Stimulated activated CD4-positive, alpha-beta T cell treated with anti-CD3 and anti-CD28 coated beads, TNF-alpha, amount 100 ng/mL, for 24 hours (primary cell): ENCODE results near the gene PZP.
A peak's percentile ranks its signal among the peaks of the same experiment; 100 is the strongest.
"Not testable (repeated sequence)": the region's sequence is repeated elsewhere in the genome, so short reads cannot be mapped to it uniquely, and the experiment has no call there.

Source experiments
- DNase-seq, 3 experiments: peaks; one replicate each; pipeline ENCODE4 v3.0.0-alpha.2; 2020; ENCODE audit warnings: low read depth in 3 of 3

PZP gene

DNA sequence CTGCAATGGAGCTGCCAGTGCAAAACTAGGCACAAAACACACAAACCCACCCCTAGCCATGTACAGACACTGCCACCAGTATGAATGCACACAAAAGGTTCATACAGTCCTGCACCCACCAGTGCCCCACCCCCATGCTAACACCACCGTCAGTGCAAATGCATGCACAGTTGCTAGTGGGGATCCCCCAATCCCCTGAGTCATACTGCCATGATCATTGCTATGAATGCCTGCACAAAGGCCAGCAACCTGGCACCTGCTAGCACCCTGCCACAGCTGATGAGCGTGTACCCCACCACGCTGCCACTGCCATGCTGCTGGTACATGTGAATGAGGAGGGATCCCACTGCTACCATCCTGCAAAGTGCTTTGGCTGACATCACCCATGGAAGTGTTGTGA, 23.9 kb downstream of the PZP start:
- DNase-seq: no peak

DNA sequence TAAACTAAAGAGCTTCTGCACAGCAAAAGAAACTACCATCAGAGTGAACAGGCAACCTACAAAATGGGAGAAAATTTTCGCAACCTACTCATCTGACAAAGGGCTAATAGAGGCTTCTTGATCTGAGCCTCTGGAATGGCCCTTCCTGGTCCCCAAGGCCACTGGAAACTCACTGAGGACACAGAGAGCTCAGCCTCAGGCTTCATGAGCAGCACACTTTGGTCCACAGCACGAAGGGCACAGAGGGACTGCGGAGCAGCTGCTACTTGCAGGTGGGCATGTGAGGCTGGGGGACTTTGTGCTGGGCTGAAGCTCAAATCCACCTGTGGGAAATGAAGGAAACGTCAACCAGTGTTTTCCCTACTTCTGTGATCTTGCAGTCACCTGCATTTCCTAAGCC, 27.4 kb downstream of the PZP start:
- no peak for DNase-seq

DNA sequence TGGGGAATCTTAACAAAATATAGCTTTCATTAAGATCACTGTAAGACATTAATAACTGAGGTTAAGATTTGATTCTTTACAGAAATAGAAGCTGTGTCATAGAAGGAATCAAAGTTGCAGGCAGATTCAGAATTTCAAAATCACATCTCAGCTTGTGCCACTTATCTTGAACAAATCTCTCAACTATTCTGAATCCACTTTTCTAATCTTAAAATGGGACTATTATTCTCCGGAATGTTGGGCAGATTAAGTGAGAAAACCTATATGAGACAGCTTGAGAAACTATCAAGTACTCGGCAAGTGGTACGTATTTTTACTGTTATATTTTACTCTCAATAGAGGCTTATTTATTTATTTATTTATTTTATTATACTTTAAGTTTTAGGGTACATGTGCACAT, 28.4 kb downstream of the PZP start:
- no peak for DNase-seq

- DNase-seq: no peak
Measured at GRCh38 chr12:9169979-9170634, 38.1 kb downstream of the PZP start.

- DNase-seq: not testable (repeated sequence)
Measured at GRCh38 chr12:9167345-9167744, 40.9 kb downstream of the PZP start.

GRCh38 chr12:9163392-9163791, 44.8 kb downstream of the PZP start:
- DNase-seq: no peak

DNA sequence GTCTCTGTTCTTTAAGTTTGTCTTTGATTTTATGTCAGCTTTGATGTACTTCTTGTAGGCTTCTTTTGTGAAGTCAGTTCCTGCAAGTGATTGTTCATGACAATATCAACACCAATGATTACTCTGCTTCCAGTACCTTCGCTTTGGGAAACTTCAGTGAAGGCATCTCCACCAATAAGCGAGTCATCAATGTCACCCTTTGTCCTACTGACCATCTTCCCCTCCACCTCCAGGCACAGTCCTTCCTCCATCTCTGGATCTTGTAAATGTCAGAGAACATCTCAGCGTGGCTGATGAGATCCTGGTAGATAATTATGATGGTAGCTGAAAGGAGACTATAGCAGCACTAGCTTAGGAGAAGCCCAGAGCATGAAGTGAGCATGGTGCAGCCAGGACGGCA, 52.1 kb downstream of the PZP start:
- DNase-seq: no peak

GRCh38 chr12:9149372-9149771, 58.8 kb downstream of the PZP start:
- no peak for DNase-seq

DNA sequence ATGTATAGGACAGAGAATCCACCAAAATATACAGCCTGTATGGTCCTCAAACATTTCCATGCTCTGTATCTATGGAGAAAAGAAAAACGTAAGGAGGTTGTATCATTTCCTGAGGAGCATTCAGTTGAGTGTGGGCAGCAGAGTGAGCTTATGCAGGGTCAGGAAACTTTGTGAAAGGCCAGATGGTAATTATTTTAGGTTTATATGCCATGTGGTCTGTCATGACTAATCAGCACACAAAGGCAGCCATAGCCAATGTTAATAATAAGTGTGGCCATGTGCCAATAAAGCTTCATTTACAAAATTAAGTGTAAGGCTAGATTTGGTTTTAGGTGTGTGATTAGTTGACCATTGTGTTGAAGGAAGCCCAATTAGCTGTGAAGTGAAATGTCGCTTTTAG, 59.3 kb downstream of the PZP start:
- DNase-seq: no peak

GRCh38 chr12:9147461-9147860, 60.7 kb downstream of the PZP start:
- DNase-seq: no peak

DNA sequence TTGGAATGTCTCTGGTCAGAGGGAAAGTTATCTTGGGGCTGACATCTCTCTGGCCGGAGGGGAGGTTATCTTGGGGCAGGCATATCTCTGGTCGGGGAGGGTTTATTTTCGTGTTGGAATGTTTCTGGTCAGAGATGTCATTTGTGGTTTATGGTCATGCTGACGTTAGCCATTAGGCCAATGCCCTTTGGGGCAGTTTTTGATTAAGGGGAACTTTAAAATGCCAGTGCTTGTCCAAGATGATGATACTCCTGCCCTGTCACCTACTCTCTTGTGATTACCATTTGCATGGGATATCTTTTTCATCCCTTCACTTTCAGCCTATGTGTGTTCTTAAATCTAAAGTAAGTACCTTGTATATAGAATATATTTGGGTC, 63.5 kb downstream of the PZP start:
- DNase-seq: no peak

DNA sequence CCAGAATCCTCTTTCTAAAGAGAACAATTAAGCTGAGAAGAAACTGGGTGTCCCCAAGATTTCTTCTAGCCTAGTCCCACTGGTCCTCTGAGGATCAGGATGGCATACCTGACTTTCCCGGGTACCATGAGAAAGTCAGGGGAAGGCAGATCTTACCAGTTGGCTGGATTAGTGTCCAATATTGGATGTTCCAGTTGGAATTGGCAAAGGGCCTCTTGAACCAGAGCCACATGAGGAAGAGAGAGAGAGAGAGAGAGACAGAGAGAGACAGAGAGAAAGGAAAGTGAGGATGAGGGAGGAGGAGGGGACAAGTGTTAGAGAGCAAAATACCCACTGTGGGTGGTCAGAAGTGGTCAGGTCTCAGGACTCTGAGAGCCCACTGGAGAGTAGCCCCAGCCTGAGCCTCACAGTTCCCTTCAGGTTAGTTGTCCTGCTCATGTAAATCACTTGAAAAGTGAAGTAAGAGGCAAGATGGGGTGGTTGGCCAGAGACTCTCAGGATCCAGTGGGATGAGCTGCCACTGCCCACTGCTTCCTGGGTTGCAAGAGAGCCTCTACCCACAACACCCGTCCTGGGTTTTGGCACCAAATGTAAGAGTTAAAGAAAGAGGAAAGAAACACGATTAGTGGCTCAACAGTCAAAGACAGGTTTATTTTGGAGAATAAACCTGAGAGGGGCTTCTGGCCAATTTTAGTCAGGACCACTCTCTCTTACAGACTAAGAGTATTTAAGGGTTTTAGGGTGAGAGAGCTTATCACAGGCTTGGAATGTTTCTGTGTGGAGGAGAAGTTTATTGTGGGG, 64.1 kb downstream of the PZP start:
- no peak for DNase-seq

DNA sequence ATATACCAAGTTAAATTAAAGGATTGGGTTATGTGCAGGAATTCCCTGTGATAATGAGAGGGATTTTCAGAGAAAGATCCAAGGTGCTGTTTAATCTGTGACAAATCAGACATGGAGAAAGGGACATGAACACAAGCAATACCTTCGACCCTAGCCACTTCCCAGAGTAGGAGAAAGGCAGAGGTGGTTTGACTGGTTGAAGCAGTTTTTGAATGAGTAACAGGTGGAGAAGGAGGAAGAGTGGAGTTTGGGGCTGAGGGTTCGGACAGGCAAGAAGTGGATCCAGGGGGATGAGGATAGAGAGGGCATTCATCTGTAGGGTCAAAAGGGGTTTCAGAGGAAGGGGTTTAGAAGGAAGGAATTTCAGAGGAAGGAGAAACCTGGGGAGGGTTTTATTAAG, 65.1 kb downstream of the PZP start:
- no peak for DNase-seq

- not testable (repeated sequence) for DNase-seq
Measured at GRCh38 chr12:9139588-9140290, 68.5 kb downstream of the PZP start.

GRCh38 chr12:9135903-9136310, 72.3 kb downstream of the PZP start:
- DNase-seq: no peak

- DNase-seq: peak in 1 of 3 experiments; percentile 9
Measured at GRCh38 chr12:9134981-9135628, 73.1 kb downstream of the PZP start.

DNA sequence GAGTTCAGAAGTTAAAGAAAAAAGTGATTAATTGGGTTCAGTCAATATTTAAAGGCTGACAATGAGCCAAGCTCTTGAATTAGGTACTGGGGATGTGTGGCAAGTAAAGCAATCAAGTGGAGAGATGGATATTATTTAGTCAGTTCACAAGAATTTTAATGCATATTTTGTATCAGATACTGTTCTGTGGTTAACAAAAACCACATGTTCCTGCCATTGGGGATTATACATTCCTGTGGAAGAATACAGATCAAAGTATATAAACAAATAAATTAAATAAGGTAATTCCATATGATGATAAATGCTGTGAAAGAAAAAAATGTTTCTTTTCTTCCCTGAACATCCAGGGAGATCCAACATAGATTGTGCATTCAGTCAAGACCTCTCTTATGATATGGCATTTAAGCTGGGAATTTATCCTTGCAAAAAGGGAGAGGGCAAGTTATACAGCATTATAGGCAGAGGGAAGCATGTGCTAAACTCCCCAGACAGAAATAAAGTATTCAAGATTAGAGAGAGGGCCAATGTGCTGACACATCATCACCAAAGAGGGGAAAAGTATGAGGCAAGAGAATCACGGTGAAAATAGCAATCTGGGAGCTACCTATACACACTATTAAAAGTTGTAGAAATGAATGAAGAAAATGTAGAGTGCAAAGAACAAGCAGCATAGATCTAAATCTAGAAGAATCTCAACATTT, 74.8 kb downstream of the PZP start:
- DNase-seq: no peak

GRCh38 chr12:9132008-9132535, 76.1 kb downstream of the PZP start:
- no peak for DNase-seq

DNA sequence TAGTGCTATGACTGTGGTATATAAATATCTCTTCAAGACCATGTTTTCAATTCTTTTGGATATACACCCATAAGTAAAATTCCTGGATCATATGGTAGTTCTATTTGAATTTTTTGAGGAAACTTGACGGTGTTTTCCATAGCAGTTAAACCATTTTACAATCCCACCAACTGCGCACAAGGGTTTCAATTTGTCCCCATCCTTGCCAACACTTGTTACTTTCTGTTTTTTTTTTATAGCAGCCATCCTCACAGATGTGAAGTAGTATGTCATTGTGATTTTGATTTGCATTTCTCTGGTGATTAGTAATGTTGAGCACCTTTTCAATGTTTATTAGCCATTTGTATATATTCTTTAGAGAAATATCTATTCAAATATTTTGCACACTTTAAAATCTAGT, 78.0 kb downstream of the PZP start:
- DNase-seq: no peak

DNA sequence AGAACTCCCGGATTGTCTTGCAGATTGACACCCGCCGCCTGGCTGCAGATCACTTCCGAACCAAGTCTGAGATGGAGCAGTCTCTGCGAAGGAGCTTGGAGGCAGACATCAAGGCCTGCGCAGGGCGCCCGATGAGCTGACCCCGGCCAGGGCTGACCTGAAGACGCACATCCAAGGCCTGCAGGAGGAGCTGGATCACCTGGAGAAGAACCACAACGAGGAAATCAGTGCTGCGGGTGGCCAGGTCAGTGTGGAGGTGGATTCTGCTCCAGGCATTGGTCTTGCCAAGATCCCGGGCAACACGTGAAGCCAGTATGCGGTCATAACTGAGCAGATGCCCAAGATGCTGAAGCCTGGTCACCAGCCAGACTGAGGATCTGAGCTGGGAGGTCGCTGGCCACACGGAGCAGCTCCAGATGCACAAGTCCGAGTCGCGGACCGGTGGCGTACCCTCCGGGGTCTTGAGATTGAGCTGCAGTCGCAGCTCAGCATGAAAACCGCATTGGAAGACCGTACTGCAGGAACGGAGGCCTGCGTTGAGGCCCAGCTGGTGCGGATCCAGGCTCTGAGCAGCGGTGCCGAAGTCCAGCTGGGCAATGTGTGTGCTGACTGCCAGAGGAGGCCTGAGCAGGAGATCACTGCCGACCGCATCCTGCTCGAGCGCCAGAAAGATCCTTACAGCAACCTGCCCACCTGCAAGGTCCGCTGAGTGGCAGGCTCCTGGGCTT, 80.1 kb downstream of the PZP start:
- DNase-seq: no peak

DNA sequence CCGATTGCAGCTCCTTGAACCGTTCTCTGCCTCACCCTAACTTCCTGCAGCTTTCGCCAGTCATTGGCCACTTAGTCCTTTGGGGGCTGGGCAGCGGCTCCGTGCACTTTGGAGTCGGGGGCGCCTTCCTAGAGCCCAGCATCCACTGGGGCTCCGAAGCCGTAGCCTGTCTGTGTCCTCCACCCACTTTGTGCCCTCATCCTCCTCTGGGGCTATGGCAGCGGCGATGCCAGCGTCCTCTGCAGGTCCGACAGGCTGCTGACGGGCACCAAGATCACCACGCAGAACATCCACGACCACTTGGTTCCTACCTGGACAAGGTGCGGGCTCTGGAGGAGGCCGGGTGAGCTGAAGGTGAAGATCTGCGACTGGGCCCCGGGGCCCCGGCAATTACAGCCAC, 80.7 kb downstream of the PZP start:
- no peak for DNase-seq
